ENCODE results near the gene KDM6B.

- no peak for TF ChIP-seq POLR2A (IDR thresholded peaks at IDR 0.05)
- no peak for TF ChIP-seq CTCF (IDR thresholded peaks at IDR 0.05)
Observed at GRCh38 chr17:7794075-7794663, 39.8 kb upstream of the KDM6B start.
